Mesothelial cell of epicardium (in vitro differentiated cells): ENCODE results near the gene FGF18. TPM values are rescaled to one million over a fixed set of nuclear protein-coding genes. Genes with fewer than 3 reads are reported as not detected.

Source experiments
- DNase-seq, 2 experiments: peaks; one replicate each; pipeline ENCODE4 v3.0.0; 2021; ENCODE audit warnings: low spot score in 2 of 2; ENCODE audit not compliant: unreplicated experiment in 2 of 2
- H3K27ac Mint-ChIP-seq: 2 replicates; pipeline ENCODE4 v1.8.0; 2021; ENCODE audit warnings: mixed read lengths
- H3K27me3 Mint-ChIP-seq: 2 replicates; pipeline ENCODE4 v1.8.0; 2021; ENCODE audit warnings: low read depth, mixed read lengths
- H3K36me3 Mint-ChIP-seq: 2 replicates; pipeline ENCODE4 v1.8.0; 2021; ENCODE audit warnings: mixed read lengths
- H3K4me1 Mint-ChIP-seq: 2 replicates; pipeline ENCODE4 v1.8.0; 2021; ENCODE audit warnings: mixed read lengths
- H3K4me3 Mint-ChIP-seq: 2 replicates; pipeline ENCODE4 v1.8.0; 2021; ENCODE audit warnings: mild to moderate bottlenecking, moderate library complexity, mixed read lengths
- H3K9me3 Mint-ChIP-seq: 2 replicates; pipeline ENCODE4 v1.8.0; 2021; ENCODE audit warnings: mixed read lengths
- CTCF ChIP-seq: fragments of 200-600 bp; sonication (generic); IDR thresholded peaks from one replicate; pipeline ENCODE4 v1.5.0; 2021; ENCODE audit warnings: antibody characterized with exemption; ENCODE audit not compliant: unreplicated experiment
- total RNA-seq: library from RNA; stranded (reverse); gene quantifications from 3 replicates; pipeline ENCODE4 v1.2.1, GENCODE V29; 2021

The FGF18 gene
- total RNA-seq, 1 donor from 2014 or later: 10.2 TPM

GRCh38 chr5:171445644-171446516, 26.4 kb downstream of the FGF18 start:
- Mint-ChIP-seq H3K27ac (peak overlapping the region; percentile 60), H3K27me3 (no peaks in the 10 kb centered on the region)

GRCh38 chr5:171447226-171447625, 27.8 kb downstream of the FGF18 start:
- Mint-ChIP-seq H3K27ac (no peak overlapping the region), H3K27me3 (no peaks in the 10 kb centered on the region)
- no peak for TF ChIP-seq CTCF

More at GRCh38 chr5:171445644-171446516, 26.4 kb downstream of the FGF18 start:
- Mint-ChIP-seq H3K4me3 (no peak overlapping the region), H3K9me3 (no peaks in the 10 kb centered on the region), H3K4me1 (peaks cover 44% of the 10 kb centered on the region), H3K36me3 (no peaks in the 10 kb centered on the region)
- no peak for TF ChIP-seq CTCF
- DNase-seq: no peak

GRCh38 chr5:171449426-171449825, 30.0 kb downstream of the FGF18 start:
- Mint-ChIP-seq H3K36me3 (no peaks in the 10 kb centered on the region), H3K27ac (peak overlapping the region; percentile 21), H3K4me1 (peaks cover 33% of the 10 kb centered on the region), H3K27me3 (no peaks in the 10 kb centered on the region), H3K4me3 (no peak overlapping the region), H3K9me3 (no peaks in the 10 kb centered on the region)
- TF ChIP-seq CTCF: no peak
- no peak for DNase-seq

More at GRCh38 chr5:171447226-171447625, 27.8 kb downstream of the FGF18 start:
- DNase-seq: no peak
- H3K36me3 Mint-ChIP-seq: no peaks in the 10 kb centered on the region
- H3K9me3 Mint-ChIP-seq: no peaks in the 10 kb centered on the region
- H3K4me3 Mint-ChIP-seq: no peak overlapping the region
- peaks cover 44% of the 10 kb centered on the region for H3K4me1 Mint-ChIP-seq

GRCh38 chr5:171450423-171451331, 31.2 kb downstream of the FGF18 start:
- no peak for TF ChIP-seq CTCF
- peaks cover 31% of the 10 kb centered on the region for H3K4me1 Mint-ChIP-seq
- H3K27me3 Mint-ChIP-seq: no peaks in the 10 kb centered on the region
- peak overlapping the region; percentile 76 for H3K27ac Mint-ChIP-seq
- H3K4me3 Mint-ChIP-seq: peak overlapping the region; percentile 43
- H3K36me3 Mint-ChIP-seq: no peaks in the 10 kb centered on the region
- DNase-seq: peak; percentile 42 to 61
- no peaks in the 10 kb centered on the region for H3K9me3 Mint-ChIP-seq

GRCh38 chr5:171451421-171451820, 32.0 kb downstream of the FGF18 start:
- no peak for TF ChIP-seq CTCF
- Mint-ChIP-seq H3K27me3 (no peaks in the 10 kb centered on the region), H3K27ac (peak overlapping the region; percentile 70), H3K9me3 (no peaks in the 10 kb centered on the region), H3K4me1 (peaks cover 28% of the 10 kb centered on the region), H3K4me3 (peak overlapping the region; percentile 54), H3K36me3 (no peaks in the 10 kb centered on the region)
- DNase-seq: no peak
